SJCRH30 (cell line): Measurements from ENCODE around the gene OLIG2. TPM values are rescaled to one million over a fixed set of nuclear protein-coding genes. Genes with fewer than 3 reads are reported as not detected.
A peak's percentile ranks its signal among the peaks of the same experiment; 100 is the strongest.

Experiments
- DNase-seq, 2 experiments: peaks; one replicate each; pipeline ENCODE4 v3.0.0-alpha.2; 2015 to 2020
- H3K27ac ChIP-seq: fragments of 250-450 bp; sonication (Bioruptor Pico); 2 replicates; pipeline ENCODE4 v1.5.1; 2020; ENCODE audit warnings: mild to moderate bottlenecking, moderate library complexity
- H3K27me3 ChIP-seq: fragments of 250-450 bp; sonication (Bioruptor Pico); 2 replicates; pipeline ENCODE4 v1.5.1; 2020; ENCODE audit warnings: mild to moderate bottlenecking, moderate library complexity
- H3K36me3 ChIP-seq: fragments of 250-450 bp; sonication (Bioruptor Pico); 2 replicates; pipeline ENCODE4 v1.5.1; 2020; ENCODE audit warnings: mild to moderate bottlenecking, moderate library complexity
- H3K4me1 ChIP-seq: fragments of 250-450 bp; sonication (Bioruptor Pico); 2 replicates; pipeline ENCODE4 v1.5.1; 2020; ENCODE audit warnings: mild to moderate bottlenecking, moderate library complexity
- H3K4me3 ChIP-seq: fragments of 250-450 bp; sonication (Bioruptor Pico); 2 replicates; pipeline ENCODE4 v1.5.1; 2020; ENCODE audit warnings: mild to moderate bottlenecking, moderate library complexity
- H3K9me3 ChIP-seq: fragments of 250-450 bp; sonication (Bioruptor Pico); replicated peaks from 2 replicates; pipeline ENCODE4 v1.5.1; 2020; ENCODE audit warnings: mild to moderate bottlenecking, moderate library complexity
- total RNA-seq: library from RNA; depleted of rRNA; stranded (reverse); fragments of >200 nt; shearing (Covaris generic); gene quantifications from 2 replicates; pipeline ENCODE4 v1.2.3, GENCODE V29; 2014

OLIG2 gene
- total RNA-seq, 1 experiment from 2014 or later, result 15.9 TPM

DNA sequence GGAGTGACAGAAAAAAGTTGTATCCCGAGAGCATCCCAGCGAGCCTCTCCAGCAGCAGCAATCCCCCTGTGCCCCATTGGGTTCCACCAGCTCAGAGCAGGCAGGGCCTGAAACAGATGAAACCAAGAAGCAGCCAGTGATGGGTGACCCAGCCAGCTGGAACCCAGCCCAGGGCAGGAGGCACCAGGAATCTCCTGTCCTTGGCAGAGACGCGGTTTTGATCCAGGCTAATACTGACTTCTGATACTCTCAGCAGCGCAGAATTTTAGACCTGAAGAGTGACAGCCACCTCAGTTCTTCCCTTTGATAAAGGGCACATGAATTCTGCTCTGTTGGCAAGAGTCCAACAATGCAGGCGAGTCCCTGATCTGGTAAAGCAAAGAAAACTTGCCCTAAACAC is 32.8 kb downstream of the OLIG2 start:
- Histone ChIP-seq H3K4me1 (peaks cover 53% of the 10 kb centered on the region), H3K9me3 (no peaks in the 10 kb centered on the region), H3K36me3 (no peaks in the 10 kb centered on the region), H3K27ac (peak overlapping the region; percentile 99), H3K4me3 (peak overlapping the region; percentile 50), H3K27me3 (no peaks in the 10 kb centered on the region)
- DNase-seq, result peak; percentile 90

DNA sequence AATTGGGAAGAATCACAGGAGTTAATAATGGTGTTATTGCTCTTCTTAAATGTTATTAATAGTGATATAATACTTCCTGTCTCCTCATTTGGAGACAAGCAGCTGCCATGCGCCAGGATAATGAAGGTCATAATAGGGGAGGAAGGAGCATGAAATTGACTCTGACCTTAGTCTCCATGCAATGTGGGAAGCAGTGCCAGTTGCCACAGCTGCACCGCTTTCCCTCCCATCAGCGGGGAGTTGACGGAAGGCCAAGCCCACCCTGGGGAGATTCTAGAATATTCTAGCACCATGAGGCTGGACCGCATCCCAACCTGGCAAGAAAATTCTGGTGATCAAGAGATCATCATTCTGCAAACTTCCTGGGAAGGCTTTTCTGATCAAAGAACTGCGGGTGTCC is 33.2 kb downstream of the OLIG2 start:
- H3K4me3 ChIP-seq, result peak overlapping the region; percentile 50
- H3K4me1 ChIP-seq, result peaks cover 51% of the 10 kb centered on the region
- no peaks in the 10 kb centered on the region for H3K27me3 ChIP-seq
- no peaks in the 10 kb centered on the region for H3K9me3 ChIP-seq
- DNase-seq, result peak; percentile 91 to 95
- H3K27ac ChIP-seq, result peak overlapping the region; percentile 99
- no peaks in the 10 kb centered on the region for H3K36me3 ChIP-seq

GRCh38 chr21:33059380-33059841 is 33.7 kb downstream of the OLIG2 start:
- Histone ChIP-seq H3K27ac (peak overlapping the region; percentile 99), H3K27me3 (no peaks in the 10 kb centered on the region), H3K9me3 (no peaks in the 10 kb centered on the region)

DNA sequence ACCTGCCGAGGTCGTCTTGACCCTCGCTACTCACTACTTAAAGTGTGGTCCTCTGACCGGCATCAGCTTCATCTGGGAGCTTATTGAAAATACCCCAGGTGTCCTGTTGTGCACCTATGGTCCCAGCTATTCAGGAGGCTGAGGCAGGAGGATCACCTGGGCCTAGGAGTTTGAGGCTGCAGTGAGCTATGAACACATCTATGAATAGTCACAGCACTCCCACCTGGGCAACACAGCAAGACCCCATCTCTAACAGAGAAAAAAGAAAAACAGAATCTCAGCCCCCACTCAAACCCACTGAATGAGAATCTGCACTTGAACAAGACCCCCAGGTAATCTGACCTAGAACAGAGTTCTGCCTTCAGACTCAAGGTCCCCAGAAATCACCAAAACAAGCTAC is 35.5 kb downstream of the OLIG2 start:
- peaks cover 52% of the 10 kb centered on the region for H3K4me1 ChIP-seq
- H3K4me3 ChIP-seq, result no peak overlapping the region
- H3K27me3 ChIP-seq, result no peaks in the 10 kb centered on the region
- H3K9me3 ChIP-seq, result no peaks in the 10 kb centered on the region
- no peak for DNase-seq
- H3K36me3 ChIP-seq, result no peaks in the 10 kb centered on the region
- no peak overlapping the region for H3K27ac ChIP-seq

More at GRCh38 chr21:33059380-33059841, 33.7 kb downstream of the OLIG2 start:
- peaks cover 51% of the 10 kb centered on the region for H3K4me1 ChIP-seq
- H3K4me3 ChIP-seq, result no peak overlapping the region
- DNase-seq, result peak in 1 of 2 experiments; percentile 44
- H3K36me3 ChIP-seq, result no peaks in the 10 kb centered on the region

GRCh38 chr21:33063375-33063883 is 37.7 kb downstream of the OLIG2 start:
- no peaks in the 10 kb centered on the region for H3K9me3 ChIP-seq
- H3K27me3 ChIP-seq, result no peaks in the 10 kb centered on the region
- no peak overlapping the region for H3K4me3 ChIP-seq
- H3K27ac ChIP-seq, result no peak overlapping the region
- DNase-seq, result no peak
- peaks cover 47% of the 10 kb centered on the region for H3K4me1 ChIP-seq
- H3K36me3 ChIP-seq, result no peaks in the 10 kb centered on the region

DNA sequence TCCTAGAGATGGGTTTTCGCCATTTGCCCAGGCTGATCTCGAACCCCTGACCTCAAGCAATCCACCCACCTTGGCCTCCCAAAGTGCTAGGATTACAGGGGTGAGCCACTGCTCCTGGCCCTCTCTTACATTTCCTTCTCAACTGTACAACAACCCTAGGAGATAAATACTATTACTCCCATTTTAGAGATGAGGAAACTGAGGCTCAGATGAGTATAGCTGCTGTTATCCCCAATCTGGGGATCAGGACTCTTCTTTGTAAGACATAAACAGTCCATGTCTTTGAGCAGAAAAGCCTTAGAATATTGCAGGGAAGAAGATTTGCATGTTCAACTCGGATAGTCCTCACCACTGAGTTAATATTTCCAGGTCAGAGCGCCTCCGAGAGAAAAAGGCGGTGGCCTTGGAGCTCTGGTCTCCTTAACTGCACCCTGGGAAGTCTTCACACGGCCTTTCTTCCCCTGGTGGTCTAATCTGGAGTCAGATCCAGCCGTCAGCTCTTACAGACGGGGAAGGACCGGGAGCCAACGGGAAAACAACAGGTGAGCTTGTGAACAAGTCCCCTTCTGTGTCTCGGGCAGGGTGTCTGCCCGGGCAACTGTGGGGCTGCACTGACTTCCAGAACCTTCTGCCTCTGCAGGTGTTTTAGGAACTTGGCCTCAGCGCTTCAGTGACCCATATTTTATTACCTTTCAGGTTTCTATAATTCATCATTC is 38.3 kb downstream of the OLIG2 start:
- peak; percentile 60 to 77 for DNase-seq
- Histone ChIP-seq H3K4me1 (peaks cover 41% of the 10 kb centered on the region), H3K27me3 (no peaks in the 10 kb centered on the region), H3K27ac (peak overlapping the region; percentile 16; the same call in 1 of the 2 replicates), H3K9me3 (peaks cover under 1% of the 10 kb centered on the region; the same call in 1 of the 2 replicates), H3K36me3 (no peaks in the 10 kb centered on the region), H3K4me3 (no peak overlapping the region)

GRCh38 chr21:33064623-33065390 is 39.1 kb downstream of the OLIG2 start:
- H3K27me3 ChIP-seq, result no peaks in the 10 kb centered on the region
- peak overlapping the region; percentile 16; the same call in 1 of the 2 replicates for H3K27ac ChIP-seq
- peaks cover 5% of the 10 kb centered on the region for H3K9me3 ChIP-seq
- H3K36me3 ChIP-seq, result no peaks in the 10 kb centered on the region
- no peak overlapping the region for H3K4me3 ChIP-seq
- no peak for DNase-seq
- peaks cover 33% of the 10 kb centered on the region for H3K4me1 ChIP-seq

- no peaks in the 10 kb centered on the region for H3K27me3 ChIP-seq
- no peaks in the 10 kb centered on the region for H3K36me3 ChIP-seq
- H3K4me1 ChIP-seq, result peaks cover 27% of the 10 kb centered on the region
- peak; percentile 86 for DNase-seq
- peak overlapping the region; percentile 78 for H3K27ac ChIP-seq
- H3K9me3 ChIP-seq, result peaks cover 5% of the 10 kb centered on the region
- no peak overlapping the region for H3K4me3 ChIP-seq
These were observed 41.3 kb downstream of the OLIG2 start for GRCh38 chr21:33067043-33067442.

DNA sequence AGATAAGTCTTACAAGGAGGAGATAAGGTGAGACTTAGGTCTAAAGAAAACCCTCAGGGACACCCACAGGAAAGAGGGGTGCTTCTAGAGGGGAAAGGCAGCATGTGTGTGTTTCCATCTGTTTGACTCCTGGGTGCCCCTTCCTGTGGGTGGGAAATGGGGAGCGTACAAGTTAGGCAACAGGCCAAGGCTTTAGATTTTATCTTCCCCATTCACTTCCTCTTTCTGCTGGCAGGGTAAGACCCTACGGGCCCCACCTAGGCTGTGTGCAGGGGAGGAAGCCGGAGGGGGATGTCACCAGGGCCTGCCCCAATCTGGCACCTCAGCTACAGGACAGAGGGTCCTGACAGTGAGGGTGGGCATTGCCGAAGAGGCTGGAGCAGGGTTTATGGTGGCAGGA is 41.7 kb downstream of the OLIG2 start:
- Histone ChIP-seq H3K9me3 (peaks cover 5% of the 10 kb centered on the region), H3K27ac (peak overlapping the region; percentile 78), H3K4me3 (no peak overlapping the region), H3K27me3 (no peaks in the 10 kb centered on the region), H3K4me1 (peaks cover 27% of the 10 kb centered on the region), H3K36me3 (no peaks in the 10 kb centered on the region)
- peak in 1 of 2 experiments; percentile 47 for DNase-seq

DNA sequence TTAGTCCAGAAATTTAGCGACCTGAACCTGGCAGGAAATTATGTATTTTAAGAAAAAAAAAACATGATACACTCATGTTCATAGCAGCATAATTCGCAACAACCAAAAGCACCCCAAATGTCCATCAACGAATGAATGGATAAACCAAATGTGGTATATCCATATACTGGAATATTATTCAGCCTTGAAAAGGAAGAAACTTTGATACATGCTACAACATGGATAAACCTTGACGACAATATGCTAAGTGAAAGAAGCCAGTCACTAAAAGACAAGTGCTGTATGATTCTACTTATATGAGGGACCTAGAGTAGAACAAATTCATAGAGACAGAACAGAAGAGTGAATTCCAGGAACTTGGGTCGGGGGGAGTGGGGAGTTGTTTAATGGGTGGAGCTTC is 43.5 kb downstream of the OLIG2 start:
- no peaks in the 10 kb centered on the region for H3K36me3 ChIP-seq
- peaks cover 21% of the 10 kb centered on the region for H3K4me1 ChIP-seq
- no peaks in the 10 kb centered on the region for H3K27me3 ChIP-seq
- H3K9me3 ChIP-seq, result peaks cover 5% of the 10 kb centered on the region
- no peak overlapping the region for H3K27ac ChIP-seq
- no peak overlapping the region for H3K4me3 ChIP-seq
- DNase-seq, result no peak

- peaks cover 5% of the 10 kb centered on the region for H3K9me3 ChIP-seq
- H3K4me1 ChIP-seq, result peaks cover 18% of the 10 kb centered on the region
- H3K4me3 ChIP-seq, result peak overlapping the region; percentile 56
- no peak overlapping the region for H3K27ac ChIP-seq
- no peaks in the 10 kb centered on the region for H3K36me3 ChIP-seq
- DNase-seq, result no peak
- no peaks in the 10 kb centered on the region for H3K27me3 ChIP-seq
These were observed 43.9 kb downstream of the OLIG2 start for GRCh38 chr21:33069645-33069993.

DNA sequence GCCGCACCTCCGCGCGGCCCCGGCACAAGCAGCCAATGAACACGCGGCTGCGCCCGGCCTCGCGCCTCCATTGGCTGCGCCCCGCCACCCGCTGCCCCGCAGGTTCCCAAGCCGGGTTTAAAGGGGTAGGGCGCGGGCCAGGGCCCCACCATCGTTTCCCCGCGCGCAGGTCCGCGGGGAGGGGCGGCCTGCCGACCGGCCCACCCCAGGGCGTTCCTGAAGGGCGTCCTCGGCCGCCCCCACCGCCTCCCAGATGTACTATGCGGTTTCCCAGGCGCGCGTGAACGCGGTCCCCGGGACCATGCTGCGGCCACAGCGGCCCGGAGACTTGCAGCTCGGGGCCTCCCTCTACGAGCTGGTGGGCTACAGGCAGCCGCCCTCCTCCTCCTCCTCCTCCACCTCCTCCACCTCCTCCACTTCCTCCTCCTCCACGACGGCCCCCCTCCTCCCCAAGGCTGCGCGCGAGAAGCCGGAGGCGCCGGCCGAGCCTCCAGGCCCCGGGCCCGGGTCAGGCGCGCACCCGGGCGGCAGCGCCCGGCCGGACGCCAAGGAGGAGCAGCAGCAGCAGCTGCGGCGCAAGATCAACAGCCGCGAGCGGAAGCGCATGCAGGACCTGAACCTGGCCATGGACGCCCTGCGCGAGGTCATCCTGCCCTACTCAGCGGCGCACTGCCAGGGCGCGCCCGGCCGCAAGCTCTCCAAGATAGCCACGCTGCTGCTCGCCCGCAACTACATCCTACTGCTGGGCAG is 44.4 kb downstream of the OLIG2 start, which contains the start of gene OLIG1:
OLIG1 (plus strand) TSS at position 148 of the 750 bp plus-strand sequence; CDS start at position 254, 106 bp downstream.
- DNase-seq, result peak; percentile 49 to 63
- H3K9me3 ChIP-seq, result peaks cover 5% of the 10 kb centered on the region
- no peak within 1 kb of the TSS; the same call in 1 of the 2 replicates for H3K27ac ChIP-seq
- no peaks in the 10 kb centered on the region for H3K27me3 ChIP-seq
- H3K4me1 ChIP-seq, result peaks cover 21% of the 10 kb centered on the region
- peak within 1 kb of the TSS; percentile 56 for H3K4me3 ChIP-seq
- no peaks in the 10 kb centered on the region for H3K36me3 ChIP-seq

GRCh38 chr21:33070744-33070997 is 44.9 kb downstream of the OLIG2 start:
- Histone ChIP-seq H3K4me1 (peaks cover 25% of the 10 kb centered on the region), H3K27me3 (no peaks in the 10 kb centered on the region), H3K27ac (no peak overlapping the region), H3K9me3 (peaks cover 5% of the 10 kb centered on the region), H3K4me3 (peak overlapping the region; percentile 56), H3K36me3 (no peaks in the 10 kb centered on the region)
- no peak for DNase-seq

DNA sequence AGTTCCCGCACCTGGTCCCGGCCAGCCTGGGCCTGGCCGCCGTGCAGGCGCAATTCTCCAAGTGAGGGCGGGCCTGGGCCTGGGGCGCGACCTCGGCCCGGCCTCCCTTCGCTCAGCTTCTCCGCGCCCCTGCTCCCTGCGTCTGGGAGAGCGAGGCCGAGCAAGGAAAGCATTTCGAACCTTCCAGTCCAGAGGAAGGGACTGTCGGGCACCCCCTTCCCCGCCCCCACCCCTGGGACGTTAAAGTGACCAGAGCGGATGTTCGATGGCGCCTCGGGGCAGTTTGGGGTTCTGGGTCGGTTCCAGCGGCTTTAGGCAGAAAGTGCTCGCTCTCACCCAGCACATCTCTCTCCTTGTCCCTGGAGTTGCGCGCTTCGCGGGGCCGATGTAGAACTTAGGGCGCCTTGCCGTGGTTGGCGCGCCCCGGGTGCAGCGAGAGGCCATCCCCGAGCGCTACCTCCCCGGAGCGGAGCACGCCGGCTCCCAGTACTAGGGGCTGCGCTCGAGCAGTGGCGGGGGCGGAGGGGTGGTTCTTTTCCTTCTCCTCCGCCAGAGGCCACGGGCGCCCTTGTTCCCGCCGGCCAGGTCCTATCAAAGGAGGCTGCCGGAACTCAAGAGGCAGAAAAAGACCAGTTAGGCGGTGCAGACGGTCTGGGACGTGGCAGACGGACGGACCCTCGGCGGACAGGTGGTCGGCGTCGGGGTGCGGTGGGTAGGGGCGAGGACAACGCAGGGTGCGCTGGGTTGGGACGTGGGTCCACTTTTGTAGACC is 45.4 kb downstream of the OLIG2 start:
- DNase-seq, result no peak
- peak overlapping the region; percentile 56 for H3K4me3 ChIP-seq
- H3K27me3 ChIP-seq, result no peaks in the 10 kb centered on the region
- H3K4me1 ChIP-seq, result peaks cover 27% of the 10 kb centered on the region
- H3K9me3 ChIP-seq, result peaks cover 5% of the 10 kb centered on the region
- H3K36me3 ChIP-seq, result no peaks in the 10 kb centered on the region
- no peak overlapping the region for H3K27ac ChIP-seq
